OCI-LY7 (cell line): ENCODE measurements around the gene PPT2. TPM values are rescaled to one million over a fixed set of nuclear protein-coding genes. Genes with fewer than 3 reads are reported as not detected.
A peak's percentile ranks its signal among the peaks of the same experiment; 100 is the strongest.
"Not testable (repeated sequence)": the region's sequence is repeated elsewhere in the genome, so short reads cannot be mapped to it uniquely, and the experiment has no call there.

ENCODE experiments used
- BruUV-seq: library from RNA; stranded (reverse); fragments of 400-500 nt; replicated peaks from 2 replicates; lab custom pipeline; 2021; lab: Mats Ljungman, UMichigan
- CTCF ChIA-PET: fragments of 300-600 bp; sonication (Branson Sonifier 250); formaldehyde crosslinking; loops from one replicate; lab custom pipeline; 2022; ENCODE audit warnings: antibody characterized with exemption; ENCODE audit not compliant: unreplicated experiment; lab: Charles Lee
- POLR2A ChIA-PET: fragments of 300-600 bp; sonication (Branson Sonifier 250); formaldehyde crosslinking; loops from one replicate; lab custom pipeline; 2022; ENCODE audit warnings: antibody characterized with exemption; lab: Charles Lee
- DNase-seq: peaks from one replicate; pipeline ENCODE4 v3.0.0-alpha.2; 2015; ENCODE audit warnings: low spot score
- H2AFZ ChIP-seq: fragments of 200-600 bp; sonication (generic), shearing (Covaris generic); 2 replicates; pipeline ENCODE4 v1.6.1; 2014; ENCODE audit warnings: mild to moderate bottlenecking, antibody characterized with exemption, low read length, moderate library complexity
- H3K27ac ChIP-seq: fragments of 200-600 bp; sonication (generic); 2 replicates; pipeline ENCODE4 v1.5.1; 2014; ENCODE audit warnings: mixed run types, low read depth, mild to moderate bottlenecking, moderate library complexity, low read length, inconsistent platforms; ENCODE audit not compliant: poor library complexity, severe bottlenecking
- H3K36me3 ChIP-seq: fragments of 200-600 bp; sonication (generic); 2 replicates; pipeline ENCODE4 v1.6.1; 2014; ENCODE audit warnings: mild to moderate bottlenecking, antibody characterized with exemption, low read length, moderate library complexity, mixed read lengths; ENCODE audit not compliant: insufficient read depth
- H3K4me1 ChIP-seq: fragments of 200-600 bp; sonication (generic); 2 replicates; pipeline ENCODE4 v1.5.1; 2014; ENCODE audit warnings: mild to moderate bottlenecking, low read length; ENCODE audit not compliant: insufficient read depth, poor library complexity, severe bottlenecking
- H3K4me2 ChIP-seq: fragments of 200-600 bp; sonication (generic); 2 replicates; pipeline ENCODE4 v1.6.1; 2014; ENCODE audit warnings: mild to moderate bottlenecking, low read length
- H3K4me3 ChIP-seq: fragments of 200-600 bp; sonication (generic); 2 replicates; pipeline ENCODE4 v1.5.1; 2014; ENCODE audit warnings: mild to moderate bottlenecking, low read depth, low read length; ENCODE audit not compliant: poor library complexity, severe bottlenecking
- H3K79me2 ChIP-seq: fragments of 200-600 bp; sonication (generic); 2 replicates; pipeline ENCODE4 v1.6.1; 2016; ENCODE audit warnings: low read depth, mild to moderate bottlenecking, low read length, moderate library complexity, mixed read lengths; ENCODE audit not compliant: insufficient read depth
- H3K9me2 ChIP-seq: fragments of 200-600 bp; sonication (generic); 2 replicates; pipeline ENCODE4 v1.6.1; 2016; ENCODE audit warnings: mild to moderate bottlenecking, low read length, mixed read lengths; ENCODE audit not compliant: insufficient read depth
- H3K9me3 ChIP-seq: fragments of 200-600 bp; sonication (generic); 2 replicates; pipeline ENCODE4 v1.6.1; 2014; ENCODE audit warnings: mild to moderate bottlenecking, mixed run types, low read length, mixed read lengths
- H4K20me1 ChIP-seq: fragments of 200-600 bp; sonication (generic); 2 replicates; pipeline ENCODE4 v1.6.1; 2014; ENCODE audit warnings: mild to moderate bottlenecking, antibody characterized with exemption, low read length, moderate library complexity, mixed read lengths; ENCODE audit not compliant: insufficient read depth
- CTCF ChIP-seq: fragments of 200-600 bp; sonication (generic); conservative IDR thresholded peaks from 2 replicates; pipeline ENCODE4 v1.5.1; 2014; ENCODE audit warnings: mild to moderate bottlenecking, antibody characterized with exemption, low read length, moderate library complexity, mixed read lengths
- EZH2phosphoT487 ChIP-seq: fragments of 200-600 bp; sonication (generic); IDR thresholded peaks from 2 replicates; pipeline ENCODE4 v1.6.1; 2018; ENCODE audit warnings: low read depth, borderline replicate concordance, mild to moderate bottlenecking, mixed run types, antibody characterized with exemption, low read length, moderate library complexity, mixed read lengths
- intact Hi-C: fragments of 100-400 bp; cut with micrococcal nuclease; formaldehyde crosslinking; loops from one replicate; pipeline ENCODE4 v1.10.0; 2022; ENCODE audit not compliant: unreplicated experiment
- total RNA-seq, 2 experiments: library from RNA; depleted of rRNA in 1 of 2; stranded (reverse); fragments of >200 nt in 1 of 2; shearing (Covaris generic) in 1 of 2; gene quantifications; 2 replicates each; pipeline ENCODE4 v1.2.3, GENCODE V29; 2014 to 2022

The PPT2 gene
- total RNA-seq, 2 experiments from 2014 or later: 39.0 to 111 TPM

- no peak for TF ChIP-seq CTCF
- peak overlapping the region; percentile 79 for H3K27ac ChIP-seq
- H2AFZ ChIP-seq: no peak overlapping the region
- H3K9me3 ChIP-seq: no peaks in the 10 kb centered on the region
- H3K4me2 ChIP-seq: peak overlapping the region; percentile 86
- H3K9me2 ChIP-seq: no peaks in the 10 kb centered on the region
- DNase-seq: no peak
- peak overlapping the region; percentile 92 for H3K4me3 ChIP-seq
- peaks cover 18% of the 10 kb centered on the region for H3K36me3 ChIP-seq
- no TSS peak for BruUV-seq
- H3K4me1 ChIP-seq: peaks cover 66% of the 10 kb centered on the region
- ChIA-PET CTCF (interaction anchor here (0.8 to 1.2 kb wide), 2 partner anchors 15 to 61 kb away, joined by 3 to 6 read pairs; partner anchors contain the start of gene FKBPL), POLR2A (interaction anchor here (0.7 to 3.3 kb wide), 8 partner anchors 11 to 539 kb away, joined by 3 to 16 read pairs (median 4); partner anchors contain the start of genes AGPAT1 and ATF6B)
- H4K20me1 ChIP-seq: no peaks in the 10 kb centered on the region
- H3K79me2 ChIP-seq: peaks cover 31% of the 10 kb centered on the region; the same call in 1 of the 2 replicates
- intact Hi-C loops: no loop called here
Observed at GRCh38 chr6:32191696-32192607, 38.0 kb downstream of the PPT2 start.

- no TSS peak for BruUV-seq
- DNase-seq: peak; percentile 71
- H4K20me1 ChIP-seq: no peaks in the 10 kb centered on the region
- H3K9me2 ChIP-seq: no peaks in the 10 kb centered on the region
- H3K79me2 ChIP-seq: peaks cover 31% of the 10 kb centered on the region; the same call in 1 of the 2 replicates
- peak within 1 kb of the TSS; percentile 86 for H3K4me2 ChIP-seq
- intact Hi-C loops: no loop called here
- CTCF ChIA-PET: interaction anchor here (0.6 to 1.2 kb wide), 4 partner anchors 16 to 662 kb away, joined by 3 to 6 read pairs (median 3); partner anchors contain the start of gene FKBPL
- peak within 1 kb of the TSS; percentile 3; the same call in 1 of the 2 replicates for H2AFZ ChIP-seq
- H3K4me1 ChIP-seq: peaks cover 66% of the 10 kb centered on the region
- POLR2A ChIA-PET: interaction anchor here (0.7 to 1.6 kb wide), 8 partner anchors 11 to 539 kb away, joined by 3 to 5 read pairs (median 4); partner anchors contain the start of genes AGPAT1, ATF6B and CSNK2B
- peak within 1 kb of the TSS; percentile 79 for H3K27ac ChIP-seq
- H3K9me3 ChIP-seq: no peaks in the 10 kb centered on the region
- peak within 1 kb of the TSS; percentile 92 for H3K4me3 ChIP-seq
- H3K36me3 ChIP-seq: peaks cover 11% of the 10 kb centered on the region
- TF ChIP-seq EZH2phosphoT487: no peak
- no peak for TF ChIP-seq CTCF
Observed at GRCh38 chr6:32192608-32193039, 38.7 kb downstream of the PPT2 start, which contains the start of gene GPSM3. GPSM3 (minus strand) TSS chr6:32192643; CDS start chr6:32192513, 130 bp downstream.

GRCh38 chr6:32193096-32193495 lies 39.2 kb downstream of the PPT2 start:
- H3K79me2 ChIP-seq: peaks cover 31% of the 10 kb centered on the region; the same call in 1 of the 2 replicates
- DNase-seq, BruUV-seq, H3K36me3 ChIP-seq, H3K9me3 ChIP-seq, H4K20me1 ChIP-seq, intact Hi-C loops, H3K9me2 ChIP-seq: not testable (repeated sequence)
- peak overlapping the region; percentile 3; the same call in 1 of the 2 replicates for H2AFZ ChIP-seq
- peaks cover 66% of the 10 kb centered on the region for H3K4me1 ChIP-seq
- peak overlapping the region; percentile 79 for H3K27ac ChIP-seq
- CTCF ChIA-PET: interaction anchor here (0.6 to 1.2 kb wide), 4 partner anchors 16 to 661 kb away, joined by 3 to 6 read pairs (median 3); partner anchors contain the start of gene FKBPL
- H3K4me3 ChIP-seq: peak overlapping the region; percentile 92
- peak overlapping the region; percentile 86 for H3K4me2 ChIP-seq
- POLR2A ChIA-PET: interaction anchor here (0.8 to 1.6 kb wide), 7 partner anchors 12 to 527 kb away, joined by 3 to 5 read pairs (median 4); partner anchors contain the start of genes AGPAT1, ATF6B and CSNK2B
